Endothelial cell of umbilical vein (primary cell): ENCODE measurements around the gene GAS2L3. TPM values are rescaled to one million over a fixed set of nuclear protein-coding genes. Genes with fewer than 3 reads are reported as not detected.

Source experiments
- BruUV-seq: library from RNA; stranded (reverse); fragments of 400-500 nt; replicated peaks from 2 replicates; lab custom pipeline; 2021; lab: Mats Ljungman, UMichigan
- CTCF ChIA-PET: fragments of 300-600, 350-600 bp; sonication (Branson Sonifier 250); formaldehyde crosslinking; loops from one replicate; lab custom pipeline; 2021; ENCODE audit warnings: antibody characterized with exemption, inconsistent platforms; lab: Charles Lee
- POLR2A ChIA-PET: fragments of 300-600, 350-600 bp; sonication (Branson Sonifier 250); formaldehyde crosslinking; loops from one replicate; lab custom pipeline; 2021; ENCODE audit warnings: antibody characterized with exemption, inconsistent platforms; lab: Charles Lee
- DNase-seq: peaks from one replicate; pipeline ENCODE4 v3.0.0-alpha.2; 2011; ENCODE audit warnings: low read depth, low spot score
- FAIRE-seq: peaks from 2 replicates; lab custom pipeline; 2011; peaks lifted over from hg19 to GRCh38; lab: Jason Lieb, UNC
- H2AFZ ChIP-seq: 2 replicates; pipeline ENCODE4 v1.6.0; 2012; ENCODE audit warnings: low read depth, low read length, control low read depth, inconsistent platforms
- H3K27ac ChIP-seq: 2 replicates; pipeline ENCODE4 v1.5.1; 2011; ENCODE audit warnings: low read depth, mild to moderate bottlenecking, control low read depth, low read length, moderate library complexity; ENCODE audit not compliant: insufficient read depth
- H3K27me3 ChIP-seq, 2 experiments: 2 replicates each; pipeline versions ENCODE4 v1.6.0 to v1.6.1; 2011; ENCODE audit warnings: low read length in 2 of 2, mixed read lengths in 1 of 2; ENCODE audit not compliant: control insufficient read depth in 2 of 2, insufficient read depth in 2 of 2
- H3K36me3 ChIP-seq, 2 experiments: 2 replicates in 1 of 2; 3 replicates in 1 of 2; pipeline ENCODE4 v1.5.1; 2011; ENCODE audit warnings: low read length in 2 of 2, mild to moderate bottlenecking in 1 of 2, moderate library complexity in 1 of 2; ENCODE audit not compliant: control insufficient read depth in 2 of 2, insufficient read depth in 2 of 2; ENCODE audit errors: extremely low read depth in 1 of 2
- H3K4me1 ChIP-seq: 3 replicates; pipeline ENCODE4 v1.5.1; 2011; ENCODE audit warnings: mild to moderate bottlenecking, low read length; ENCODE audit not compliant: control insufficient read depth, insufficient read depth; ENCODE audit errors: extremely low read depth
- H3K4me2 ChIP-seq: 2 replicates; pipeline ENCODE4 v1.6.1; 2011; ENCODE audit warnings: low read length, control low read depth, mixed read lengths; ENCODE audit not compliant: insufficient read depth
- H3K4me3 ChIP-seq, 3 experiments: fragments of 200-600 bp in 1 of 3; sonication (generic), shearing (Covaris generic) in 1 of 3; replicated peaks in 1 of 3; 2 replicates each; pipeline ENCODE4 v1.5.1; 2011 to 2016; ENCODE audit warnings: control low read depth in 3 of 3, low read length in 3 of 3, mild to moderate bottlenecking in 2 of 3, inconsistent platforms in 1 of 3, low read depth in 1 of 3, moderate library complexity in 1 of 3; ENCODE audit not compliant: insufficient read depth in 1 of 3
- H3K79me2 ChIP-seq: 2 replicates; pipeline ENCODE4 v1.6.0; 2012; ENCODE audit warnings: low read length, inconsistent platforms; ENCODE audit not compliant: control insufficient read depth, insufficient read depth
- H3K9ac ChIP-seq: replicated peaks from 2 replicates; pipeline ENCODE3; 2011; ENCODE audit warnings: low read length, control low read depth; ENCODE audit not compliant: insufficient read depth; ENCODE audit errors: extremely low read depth
- H3K9me1 ChIP-seq: replicated peaks from 3 replicates; pipeline ENCODE4 v1.6.0; 2011; ENCODE audit warnings: mild to moderate bottlenecking, low read length; ENCODE audit not compliant: control insufficient read depth, insufficient read depth; ENCODE audit errors: extremely low read depth
- H3K9me3 ChIP-seq: replicated peaks from 2 replicates; pipeline ENCODE4 v1.5.1; 2012; ENCODE audit warnings: low read length, inconsistent platforms; ENCODE audit not compliant: control insufficient read depth, insufficient read depth
- H4K20me1 ChIP-seq: replicated peaks from 2 replicates; pipeline ENCODE3; 2011; ENCODE audit warnings: mild to moderate bottlenecking, low read length; ENCODE audit not compliant: control insufficient read depth, insufficient read depth; ENCODE audit errors: extremely low read depth
- EZH2 ChIP-seq: IDR thresholded peaks from 2 replicates; pipeline ENCODE4 v1.6.1; 2012; ENCODE audit warnings: borderline replicate concordance, low read depth, mild to moderate bottlenecking, moderate library complexity, low read length, inconsistent platforms; ENCODE audit not compliant: severe bottlenecking
- FOS ChIP-seq: IDR thresholded peaks from 2 replicates; pipeline ENCODE4 v1.6.1; 2011; ENCODE audit warnings: mild to moderate bottlenecking, low read length, moderate library complexity, borderline replicate concordance; ENCODE audit not compliant: insufficient read depth
- GATA2 ChIP-seq: IDR thresholded peaks from 2 replicates; pipeline ENCODE4 v1.7.0; 2011; ENCODE audit warnings: low read depth, mild to moderate bottlenecking, moderate library complexity, mixed read lengths, low read length; ENCODE audit not compliant: insufficient read length, insufficient read depth
- JUN ChIP-seq: IDR thresholded peaks from 2 replicates; pipeline ENCODE4 v1.6.1; 2011; ENCODE audit warnings: borderline replicate concordance, low read depth; ENCODE audit not compliant: insufficient read length, insufficient read depth
- MYC ChIP-seq: IDR thresholded peaks from one replicate; pipeline ENCODE4 v1.6.1; 2011; ENCODE audit warnings: mild to moderate bottlenecking, low read depth, low read length
- POLR2A ChIP-seq: IDR thresholded peaks from 2 replicates; pipeline ENCODE4 v1.6.1; 2012; ENCODE audit warnings: low read depth, mild to moderate bottlenecking, control low read depth, low read length
- POLR2AphosphoS5 ChIP-seq: IDR thresholded peaks from 2 replicates; pipeline ENCODE4 v1.6.1; 2012; ENCODE audit warnings: low read depth, mild to moderate bottlenecking, control low read depth, low read length, moderate library complexity; ENCODE audit not compliant: insufficient read depth
- dilution Hi-C: fragments of 300-500 bp; cut with MboI; formaldehyde crosslinking; loops from one replicate; pipeline ENCODE4 v1.15.0; 2019; ENCODE audit warnings: low sequenced_read_pairs; ENCODE audit not compliant: extremely low pct_ligation_motif_present
- intact Hi-C: fragments of 100-400 bp; cut with micrococcal nuclease; formaldehyde crosslinking; loops from one replicate; pipeline ENCODE4 v1.10.0; 2022
- polyA plus RNA-seq, 4 experiments: library from polyadenylated mRNA; depleted of rRNA in 3 of 4; stranded (reverse) in 3 of 4; unstranded in 1 of 4; fragments of >200 nt; gene quantifications; 2 replicates each; pipeline versions ENCODE4 v1.2.1 to v1.2.3, GENCODE V29; 2011 to 2012; ENCODE audit warnings: missing spikeins in 1 of 4
- total RNA-seq: library from RNA; stranded (reverse); gene quantifications from 2 replicates; pipeline ENCODE4 v1.2.3, GENCODE V29; 2021
- TF ChIP-seq, protein P1 (sequence below): IDR thresholded peaks from 2 replicates; pipeline ENCODE4 v1.6.1; 2011; ENCODE audit not compliant: insufficient read depth, insufficient read length
- TF ChIP-seq, protein P2 (sequence below), 2 donors: IDR thresholded peaks; 1 replicate in 1 of 2; 2 replicates in 1 of 2; pipeline ENCODE4 v1.5.1; 2011; ENCODE audit warnings: low read length in 2 of 2, mild to moderate bottlenecking in 2 of 2, moderate library complexity in 2 of 2, control low read depth in 1 of 2, inconsistent platforms in 1 of 2, low read depth in 1 of 2; ENCODE audit not compliant: insufficient read depth in 1 of 2; ENCODE audit errors: extremely low read depth in 1 of 2

Gene GAS2L3
- total and polyA plus RNA-seq, 2 donors (not counting 3 experiments of a cell fraction or from before 2014, with no cell fraction given), result 6.5 to 47.1 TPM

DNA sequence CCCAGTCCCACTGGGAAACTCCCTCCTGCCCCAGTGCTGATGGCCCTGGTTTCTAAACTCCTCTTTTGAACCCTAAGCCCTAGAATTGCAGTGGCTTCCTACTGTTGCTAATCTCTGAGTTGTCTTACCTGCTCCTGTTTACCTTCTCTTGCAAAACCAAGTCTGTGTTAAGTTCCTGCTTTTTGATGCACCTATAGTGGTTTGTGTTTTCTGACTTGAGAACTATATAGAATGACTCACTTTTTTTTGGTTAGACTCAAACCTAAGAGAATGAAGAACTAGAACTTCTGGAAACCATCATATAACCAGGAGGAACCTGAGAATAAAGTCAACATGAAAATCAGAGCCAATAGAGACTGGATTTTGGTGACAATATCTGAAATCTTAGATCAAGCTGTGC lies 5.5 kb upstream of the GAS2L3 start:
- no peak overlapping the region for H3K27ac ChIP-seq
- no peaks in the 10 kb centered on the region for H3K36me3 ChIP-seq
- no peaks in the 10 kb centered on the region for H3K9me3 ChIP-seq
- peaks cover 20% of the 10 kb centered on the region for H3K4me1 ChIP-seq
- H3K79me2 ChIP-seq, result no peaks in the 10 kb centered on the region
- intact Hi-C loops (no loop called here), dilution Hi-C loops (no loop called here)
- TF ChIP-seq POLR2A (no peak), POLR2AphosphoS5 (no peak), EZH2 (no peak), MYC (no peak), GATA2 (no peak)
- POLR2A ChIA-PET, result no interaction called here
- no peak overlapping the region for H3K9ac ChIP-seq
- DNase-seq, result no peak
- FAIRE-seq, result no peak
- H3K27me3 ChIP-seq, result peaks cover 5 to 13% of the 10 kb centered on the region in 2 experiments
- CTCF ChIA-PET, result interaction anchor here (2.2 kb wide), 1 partner anchor 13 kb away, joined by 9 read pairs; no protein-coding TSS in a partner anchor
- H3K9me1 ChIP-seq, result no peaks in the 10 kb centered on the region
- no peak overlapping the region for H2AFZ ChIP-seq
- no peaks in the 10 kb centered on the region for H4K20me1 ChIP-seq
- no TSS peak for BruUV-seq
- H3K4me3 ChIP-seq, result no peak overlapping the region
- no peak overlapping the region for H3K4me2 ChIP-seq

DNA sequence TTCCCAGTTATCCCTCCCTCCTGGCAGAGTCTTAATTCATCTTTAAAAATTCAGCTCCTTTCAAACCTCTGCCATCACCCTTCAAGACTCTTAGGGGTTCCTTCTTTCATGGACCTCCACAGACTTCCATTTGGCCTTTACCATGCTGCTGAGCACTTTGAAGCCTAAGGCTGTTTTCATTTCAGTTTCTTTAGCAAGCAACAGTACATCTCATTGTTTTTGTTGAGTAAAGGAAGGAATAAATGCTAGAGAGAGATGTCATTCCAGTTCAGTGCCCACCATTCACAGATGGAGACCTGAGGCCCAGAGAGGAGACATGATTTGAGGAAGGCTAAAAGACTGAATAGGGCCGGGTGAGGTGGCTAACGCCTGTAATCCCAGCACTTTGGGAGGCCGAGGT lies 1.3 kb upstream of the GAS2L3 start:
- H3K4me3 ChIP-seq, result no peak overlapping the region
- no peak for TF ChIP-seq POLR2AphosphoS5
- TF ChIP-seq POLR2A, result no peak
- TF ChIP-seq MYC, result no peak
- TF ChIP-seq JUN, result no peak
- no peak for TF ChIP-seq EZH2
- TF ChIP-seq FOS, result no peak
- TF ChIP-seq, protein P1, sequence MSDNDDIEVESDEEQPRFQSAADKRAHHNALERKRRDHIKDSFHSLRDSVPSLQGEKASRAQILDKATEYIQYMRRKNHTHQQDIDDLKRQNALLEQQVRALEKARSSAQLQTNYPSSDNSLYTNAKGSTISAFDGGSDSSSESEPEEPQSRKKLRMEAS, result no peak
- TF ChIP-seq, protein P2, sequence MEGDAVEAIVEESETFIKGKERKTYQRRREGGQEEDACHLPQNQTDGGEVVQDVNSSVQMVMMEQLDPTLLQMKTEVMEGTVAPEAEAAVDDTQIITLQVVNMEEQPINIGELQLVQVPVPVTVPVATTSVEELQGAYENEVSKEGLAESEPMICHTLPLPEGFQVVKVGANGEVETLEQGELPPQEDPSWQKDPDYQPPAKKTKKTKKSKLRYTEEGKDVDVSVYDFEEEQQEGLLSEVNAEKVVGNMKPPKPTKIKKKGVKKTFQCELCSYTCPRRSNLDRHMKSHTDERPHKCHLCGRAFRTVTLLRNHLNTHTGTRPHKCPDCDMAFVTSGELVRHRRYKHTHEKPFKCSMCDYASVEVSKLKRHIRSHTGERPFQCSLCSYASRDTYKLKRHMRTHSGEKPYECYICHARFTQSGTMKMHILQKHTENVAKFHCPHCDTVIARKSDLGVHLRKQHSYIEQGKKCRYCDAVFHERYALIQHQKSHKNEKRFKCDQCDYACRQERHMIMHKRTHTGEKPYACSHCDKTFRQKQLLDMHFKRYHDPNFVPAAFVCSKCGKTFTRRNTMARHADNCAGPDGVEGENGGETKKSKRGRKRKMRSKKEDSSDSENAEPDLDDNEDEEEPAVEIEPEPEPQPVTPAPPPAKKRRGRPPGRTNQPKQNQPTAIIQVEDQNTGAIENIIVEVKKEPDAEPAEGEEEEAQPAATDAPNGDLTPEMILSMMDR (IDR thresholded peaks at IDR 0.05; ENCODE audit: extremely low read depth in 1 of 2, insufficient read depth in 1 of 2, low read depth in 1 of 2, low read length in 2 of 2), result no peak
- TF ChIP-seq GATA2, result no peak
- intact Hi-C loops (loop anchor here (5.0 to 10.0 kb wide), 2 partner anchors 95 to 1123 kb away; partner anchors contain the start of gene CHPT1), dilution Hi-C loops (no loop called here)
- no peak for FAIRE-seq
- no peaks in the 10 kb centered on the region for H3K9me1 ChIP-seq
- no peak overlapping the region for H3K9ac ChIP-seq
- POLR2A ChIA-PET, result no interaction called here
- peaks cover 30% of the 10 kb centered on the region for H3K79me2 ChIP-seq
- H3K4me2 ChIP-seq, result no peak overlapping the region
- DNase-seq, result no peak
- H4K20me1 ChIP-seq, result no peaks in the 10 kb centered on the region
- H3K4me1 ChIP-seq, result peaks cover 33% of the 10 kb centered on the region
- no TSS peak for BruUV-seq
- no peaks in the 10 kb centered on the region for H3K36me3 ChIP-seq
- no peaks in the 10 kb centered on the region for H3K9me3 ChIP-seq
- no peak overlapping the region for H3K27ac ChIP-seq
- peaks cover 5 to 12% of the 10 kb centered on the region in 2 experiments for H3K27me3 ChIP-seq
- H2AFZ ChIP-seq, result no peak overlapping the region
- CTCF ChIA-PET, result interaction anchor here (0.8 kb wide), 1 partner anchor 17 kb away, joined by 3 read pairs; no protein-coding TSS in a partner anchor
